Naive thymus-derived CD4-positive, alpha-beta T cell (primary cell): ENCODE data around the gene CDC6. TPM values are rescaled to one million over a fixed set of nuclear protein-coding genes. Genes with fewer than 3 reads are reported as not detected.
A peak's percentile ranks its signal among the peaks of the same experiment; 100 is the strongest.
"Not testable (repeated sequence)": the region's sequence is repeated elsewhere in the genome, so short reads cannot be mapped to it uniquely, and the experiment has no call there.

Experiments
- ATAC-seq: fragments of 150-1000 bp; cut with Tn5 transposase; 2 replicates; pipeline ENCODE4 v1.10.0; 2021; ENCODE audit warnings: mild to moderate bottlenecking, moderate library complexity
- CTCF ChIA-PET: fragments of 350-600 bp; sonication (Branson Sonifier 250); formaldehyde crosslinking; loops from one replicate; lab custom pipeline; 2021; ENCODE audit warnings: antibody characterized with exemption; lab: Charles Lee
- POLR2A ChIA-PET: fragments of 350-600 bp; sonication (Branson Sonifier 250); formaldehyde crosslinking; loops from one replicate; lab custom pipeline; 2021; ENCODE audit warnings: antibody characterized with exemption, inconsistent platforms; lab: Charles Lee
- DNase-seq, 9 donors: peaks; one replicate each; pipeline versions ENCODE4 v3.0.0 to v3.0.0-alpha.2; 2020 to 2022; ENCODE audit warnings: mixed read lengths in 1 of 9
- H3K27ac ChIP-seq: one replicate; pipeline ENCODE4 v1.7.0; 2013; ENCODE audit warnings: mild to moderate bottlenecking, low read depth, low read length, moderate library complexity
- H3K27me3 ChIP-seq, 2 donors: one replicate each; pipeline ENCODE4 v1.7.0; 2013; ENCODE audit warnings: low read length in 2 of 2, mild to moderate bottlenecking in 2 of 2, moderate library complexity in 2 of 2; ENCODE audit not compliant: control insufficient read depth in 2 of 2, insufficient read depth in 2 of 2
- H3K36me3 ChIP-seq, 3 experiments: 1 replicate in 2 of 3; 2 replicates in 1 of 3; pipeline ENCODE4 v1.7.0; 2013; ENCODE audit warnings: low read length in 3 of 3, mild to moderate bottlenecking in 3 of 3, moderate library complexity in 1 of 3; ENCODE audit not compliant: insufficient read depth in 3 of 3, control insufficient read depth in 2 of 3
- H3K4me1 ChIP-seq, 2 donors: one replicate each; pipeline ENCODE4 v1.7.0; 2013; ENCODE audit warnings: low read length in 2 of 2, mild to moderate bottlenecking in 2 of 2, moderate library complexity in 1 of 2; ENCODE audit not compliant: control insufficient read depth in 2 of 2, insufficient read depth in 2 of 2
- H3K4me3 ChIP-seq: 2 replicates; pipeline ENCODE4 v1.7.0; 2013; ENCODE audit warnings: mild to moderate bottlenecking, low read length
- H3K9me3 ChIP-seq, 3 experiments: 1 replicate in 2 of 3; 2 replicates in 1 of 3; pipeline ENCODE4 v1.7.0; 2013; ENCODE audit warnings: low read length in 3 of 3; ENCODE audit not compliant: control insufficient read depth in 2 of 3
- H3K27ac Mint-ChIP-seq, 9 donors: one replicate each; pipeline ENCODE4 v1.8.0; 2020 to 2022; ENCODE audit warnings: mixed read lengths in 9 of 9, mild to moderate bottlenecking in 8 of 9, moderate library complexity in 5 of 9, inconsistent platforms in 2 of 9
- H3K27me3 Mint-ChIP-seq, 5 donors: one replicate each; pipeline ENCODE4 v1.8.0; 2021 to 2022; ENCODE audit warnings: mixed read lengths in 5 of 5, mild to moderate bottlenecking in 1 of 5
- H3K36me3 Mint-ChIP-seq, 5 donors: one replicate each; pipeline ENCODE4 v1.8.0; 2020 to 2022; ENCODE audit warnings: mixed read lengths in 5 of 5, mild to moderate bottlenecking in 3 of 5, inconsistent platforms in 1 of 5
- H3K4me1 Mint-ChIP-seq, 7 donors: one replicate each; pipeline ENCODE4 v1.8.0; 2020 to 2022; ENCODE audit warnings: mixed read lengths in 7 of 7, mild to moderate bottlenecking in 3 of 7, inconsistent platforms in 1 of 7
- H3K4me3 Mint-ChIP-seq, 10 donors: one replicate each; pipeline ENCODE4 v1.8.0; 2020 to 2022; ENCODE audit warnings: mild to moderate bottlenecking in 10 of 10, mixed read lengths in 10 of 10, moderate library complexity in 6 of 10, inconsistent platforms in 2 of 10
- H3K9me3 Mint-ChIP-seq, 11 donors: one replicate each; pipeline ENCODE4 v1.8.0; 2020 to 2022; ENCODE audit warnings: mixed read lengths in 11 of 11, mild to moderate bottlenecking in 4 of 11, inconsistent platforms in 1 of 11, moderate library complexity in 1 of 11
- intact Hi-C, 2 donors: fragments of 100-400 bp; cut with micrococcal nuclease; formaldehyde crosslinking; loops; one replicate each; pipeline ENCODE4 v1.15.1; 2023
- polyA plus RNA-seq, 2 donors: library from polyadenylated mRNA; unstranded; fragments of 300-500 nt; fragmentation: Illumina TruSeq; gene quantifications; one replicate each; pipeline ENCODE4 v1.2.3, GENCODE V29; 2021
- total RNA-seq, 6 experiments: library from RNA in 5 of 6; stranded (reverse) in 5 of 6; gene quantifications; 1 replicate in 5 of 6; 2 replicates in 1 of 6; pipeline ENCODE4 v1.2.3 and lab custom pipeline; 2021 to 2026

The CDC6 gene
- total and polyA plus RNA-seq, 7 experiments from 2014 or later, result 0.09 to 73.6 (median 0.67) TPM

DNA sequence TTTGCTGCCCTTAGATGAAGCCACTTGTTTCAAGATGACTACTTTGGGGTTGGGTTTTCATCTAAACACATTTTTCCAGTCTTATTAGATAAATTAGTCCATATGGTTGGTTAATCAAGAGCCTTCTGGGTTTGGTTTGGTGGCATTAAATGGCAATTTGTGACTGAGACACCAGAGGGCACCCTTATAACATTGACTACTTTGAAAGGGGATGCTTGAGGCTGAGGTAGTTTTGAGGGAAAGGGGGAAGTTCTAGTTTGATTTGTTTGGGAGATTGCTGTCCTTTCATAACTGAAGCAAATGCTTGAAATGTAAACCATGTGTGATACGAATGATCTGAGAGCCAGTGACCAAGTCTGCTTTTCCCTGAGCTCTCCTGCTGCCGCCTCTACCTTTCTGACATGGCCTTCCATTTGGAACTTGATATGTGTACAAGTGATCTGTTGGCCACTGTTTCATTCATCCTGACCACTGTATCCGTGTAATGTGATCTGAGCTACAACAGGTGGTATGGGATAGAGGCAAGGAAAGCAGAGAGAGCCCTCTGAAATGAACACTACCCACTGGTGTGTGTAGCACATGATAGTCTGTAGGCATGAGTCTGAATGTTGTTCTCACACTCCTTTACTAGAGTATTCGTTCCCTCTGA is 15.5 kb downstream of the CDC6 start:
- Mint-ChIP-seq H3K4me1 (peaks cover 11 to 21% (median 15%) of the 10 kb centered on the region in 7 donors), H3K9me3 (peaks cover 0 to 2% (median 0%) of the 10 kb centered on the region in 11 donors), H3K36me3 (peaks cover 0 to 12% (median 0%) of the 10 kb centered on the region in 5 donors), H3K27me3 (no peaks in the 10 kb centered on the region), H3K4me3 (peak overlapping the region in 2 of 10 donors; percentile 8 to 44), H3K27ac (peak overlapping the region in 7 of 9 donors; percentile 3 to 34 (median 19))
- no peak overlapping the region for H3K27ac ChIP-seq
- ChIA-PET CTCF (interaction anchor here (0.8 to 7.3 kb wide), 21 partner anchors 10 to 236 kb away, joined by 3 to 233 read pairs (median 6); partner anchors contain the start of gene IGFBP4), POLR2A (interaction anchor here (1.1 to 28.4 kb wide), 3 partner anchors 29 to 98 kb away, joined by 3 to 742 read pairs (median 35); no protein-coding TSS in a partner anchor)
- no peak overlapping the region for H3K4me3 ChIP-seq
- no peaks in the 10 kb centered on the region for H3K27me3 ChIP-seq
- DNase-seq, result peak in 7 of 9 donors; percentile 43 to 70 (median 64)
- peak; percentile 86 for ATAC-seq
- intact Hi-C loops, result loop anchor here (1.0 kb wide), 5 partner anchors 15 to 230 kb away; no protein-coding TSS in a partner anchor
- H3K4me1 ChIP-seq, result peaks cover 13 to 28% of the 10 kb centered on the region in 2 donors
- no peaks in the 10 kb centered on the region for H3K9me3 ChIP-seq
- H3K36me3 ChIP-seq, result no peaks in the 10 kb centered on the region

DNA sequence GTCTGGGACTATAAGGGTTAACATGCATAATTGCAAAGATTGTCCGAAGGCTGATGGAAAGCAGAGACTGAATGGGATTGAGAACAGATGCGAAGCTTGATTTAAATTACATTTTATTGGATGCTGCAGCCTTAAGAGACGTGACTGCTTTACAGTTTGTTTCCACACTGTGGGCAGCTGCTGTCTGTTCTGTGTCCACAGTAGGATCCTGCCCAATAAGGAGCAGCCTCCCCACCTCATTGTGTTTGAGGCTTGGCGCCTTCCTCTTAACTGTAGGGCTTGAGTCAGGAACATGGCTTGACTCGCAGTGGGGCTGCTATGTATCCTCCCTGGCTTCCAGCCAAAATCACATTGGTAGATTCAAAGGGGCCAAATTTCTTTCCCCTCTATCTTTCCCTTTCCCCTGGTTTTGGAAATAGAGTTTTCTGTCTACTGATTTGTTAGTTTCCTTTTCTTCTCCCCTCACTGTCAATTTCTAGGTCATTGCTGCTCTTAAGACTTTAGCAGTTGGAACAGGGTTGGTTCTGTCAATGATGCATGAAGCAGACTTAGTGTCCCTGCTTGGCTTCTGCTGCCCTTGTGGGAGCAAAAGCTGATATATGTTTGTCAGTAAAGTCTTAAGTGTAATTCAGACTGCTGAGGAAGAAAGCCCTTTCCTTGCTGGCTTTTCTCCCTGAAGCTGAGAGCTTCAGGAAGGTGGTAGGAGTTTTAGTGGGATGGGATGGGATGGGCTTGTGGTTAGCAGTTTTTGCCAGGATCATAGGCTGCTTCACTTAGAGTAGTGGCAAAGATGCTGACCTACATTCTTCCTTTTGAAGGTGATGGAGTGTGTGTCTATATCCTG is 16.3 kb downstream of the CDC6 start:
- Mint-ChIP-seq H3K4me3 (no peak overlapping the region), H3K36me3 (peaks cover 0 to 12% (median 0%) of the 10 kb centered on the region in 5 donors), H3K4me1 (peaks cover 11 to 16% (median 15%) of the 10 kb centered on the region in 7 donors), H3K27me3 (no peaks in the 10 kb centered on the region), H3K9me3 (peaks cover 0 to 2% (median 0%) of the 10 kb centered on the region in 11 donors), H3K27ac (peak overlapping the region in 5 of 9 donors; percentile 16 to 42 (median 20))
- no peak for DNase-seq
- H3K9me3 ChIP-seq, result no peaks in the 10 kb centered on the region
- no peak for ATAC-seq
- no peaks in the 10 kb centered on the region for H3K36me3 ChIP-seq
- intact Hi-C loops, result loop anchor here (1.0 kb wide), 5 partner anchors 14 to 229 kb away; no protein-coding TSS in a partner anchor
- ChIA-PET POLR2A (interaction anchor here (1.1 to 28.4 kb wide), 3 partner anchors 28 to 256 kb away, joined by 3 to 742 read pairs (median 35); no protein-coding TSS in a partner anchor), CTCF (interaction anchor here (0.8 to 7.3 kb wide), 21 partner anchors 11 to 236 kb away, joined by 3 to 233 read pairs (median 6); partner anchors contain the start of gene IGFBP4)
- H3K27me3 ChIP-seq, result no peaks in the 10 kb centered on the region
- peaks cover 21 to 36% of the 10 kb centered on the region in 2 donors for H3K4me1 ChIP-seq
- H3K4me3 ChIP-seq, result no peak overlapping the region
- no peak overlapping the region for H3K27ac ChIP-seq

DNA sequence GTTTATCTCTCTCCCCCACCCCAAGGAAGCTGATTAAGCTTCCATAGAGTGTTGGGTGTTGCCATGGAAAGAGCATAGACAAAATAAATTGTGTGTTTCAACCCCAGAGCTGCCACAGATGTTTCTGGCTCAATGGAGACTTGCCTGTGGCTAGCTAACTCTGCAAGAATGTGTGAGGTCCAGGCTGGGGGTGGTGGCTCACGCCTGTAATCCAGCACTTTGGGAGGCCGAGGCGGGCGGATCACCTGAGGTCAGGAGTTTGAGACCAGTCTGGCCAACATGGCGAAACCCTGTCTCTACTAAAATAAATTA is 16.8 kb downstream of the CDC6 start:
- H3K9me3 ChIP-seq, H3K27me3 Mint-ChIP-seq, DNase-seq, H3K4me3 ChIP-seq, H3K27ac Mint-ChIP-seq, H3K4me3 Mint-ChIP-seq, H3K36me3 ChIP-seq, ATAC-seq, H3K27me3 ChIP-seq, H3K9me3 Mint-ChIP-seq, intact Hi-C loops, H3K27ac ChIP-seq: not testable (repeated sequence)
- peaks cover 25 to 42% of the 10 kb centered on the region in 2 donors for H3K4me1 ChIP-seq
- ChIA-PET CTCF (interaction anchor here (1.0 to 7.3 kb wide), 12 partner anchors 11 to 228 kb away, joined by 3 to 233 read pairs (median 8); no protein-coding TSS in a partner anchor), POLR2A (interaction anchor here (1.1 to 28.4 kb wide), 3 partner anchors 27 to 256 kb away, joined by 3 to 742 read pairs (median 35); no protein-coding TSS in a partner anchor)
- peaks cover 13 to 19% (median 15%) of the 10 kb centered on the region in 7 donors for H3K4me1 Mint-ChIP-seq
- H3K36me3 Mint-ChIP-seq, result peaks cover 0 to 10% (median 0%) of the 10 kb centered on the region in 5 donors

DNA sequence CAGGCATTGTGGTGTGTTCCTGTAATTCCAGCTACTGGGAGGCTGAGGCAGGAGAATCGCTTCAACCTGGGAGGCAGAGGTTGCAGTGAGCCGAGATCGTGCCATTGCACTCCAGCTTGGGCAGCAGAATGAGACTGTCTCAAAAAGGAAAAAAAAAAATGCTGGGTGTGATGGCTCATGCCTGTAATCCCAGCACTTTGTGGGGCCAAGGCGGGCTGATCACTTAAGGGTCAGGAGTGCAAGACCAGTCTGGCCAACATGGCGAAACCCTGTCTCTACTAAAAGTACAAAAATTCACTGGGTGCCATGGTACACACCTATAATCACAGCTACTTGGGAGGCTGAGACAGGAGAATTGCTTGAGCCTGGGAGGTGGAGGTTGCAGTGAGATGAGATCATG is 17.2 kb downstream of the CDC6 start:
- peaks cover 0 to 10% (median 0%) of the 10 kb centered on the region in 5 donors for H3K36me3 Mint-ChIP-seq
- intact Hi-C loops, H3K4me3 Mint-ChIP-seq, H3K27me3 Mint-ChIP-seq, ATAC-seq, H3K36me3 ChIP-seq, H3K27ac Mint-ChIP-seq, H3K27me3 ChIP-seq, DNase-seq, H3K9me3 Mint-ChIP-seq, H3K27ac ChIP-seq, H3K9me3 ChIP-seq, H3K4me3 ChIP-seq: not testable (repeated sequence)
- POLR2A ChIA-PET, result interaction anchor here (0.7 to 28.4 kb wide), 4 partner anchors 27 to 255 kb away, joined by 3 to 742 read pairs (median 19); no protein-coding TSS in a partner anchor
- CTCF ChIA-PET, result interaction anchor here (0.7 to 7.3 kb wide), 12 partner anchors 10 to 263 kb away, joined by 3 to 233 read pairs (median 6); no protein-coding TSS in a partner anchor
- peaks cover 29 to 42% of the 10 kb centered on the region in 2 donors for H3K4me1 ChIP-seq
- H3K4me1 Mint-ChIP-seq, result peaks cover 13 to 23% (median 16%) of the 10 kb centered on the region in 7 donors

DNA sequence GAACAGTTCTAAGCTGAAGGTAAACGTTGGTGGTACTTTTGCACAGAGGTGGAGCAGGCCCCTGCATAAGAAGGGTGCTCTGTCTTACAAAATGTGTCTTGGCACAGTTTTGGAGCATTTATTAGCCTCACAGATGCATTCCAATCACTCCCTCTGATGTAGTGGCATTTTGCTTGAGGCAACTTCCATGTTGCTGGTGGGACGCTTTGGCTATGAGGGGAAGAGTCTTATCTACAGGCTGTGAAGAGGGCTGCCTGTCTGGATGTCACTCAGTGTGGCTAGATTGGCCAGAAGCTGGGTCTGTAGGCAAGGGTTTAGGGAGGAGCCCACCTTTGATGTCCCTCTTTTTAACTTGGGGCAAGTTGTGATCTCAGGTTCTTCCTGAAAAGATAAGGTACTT is 18.7 kb downstream of the CDC6 start:
- intact Hi-C loops, result no loop called here
- Mint-ChIP-seq H3K4me1 (peaks cover 13 to 31% (median 21%) of the 10 kb centered on the region in 7 donors), H3K27me3 (no peaks in the 10 kb centered on the region), H3K27ac (peak overlapping the region in 2 of 9 donors; percentile 23 to 36), H3K36me3 (peaks cover 0 to 5% (median 0%) of the 10 kb centered on the region in 5 donors), H3K9me3 (peaks cover 0 to 2% (median 0%) of the 10 kb centered on the region in 11 donors), H3K4me3 (peak overlapping the region in 2 of 10 donors; percentile 33 to 45)
- CTCF ChIA-PET, result interaction anchor here (0.6 to 7.3 kb wide), 9 partner anchors 16 to 309 kb away, joined by 3 to 233 read pairs (median 10); no protein-coding TSS in a partner anchor
- Histone ChIP-seq H3K36me3 (no peaks in the 10 kb centered on the region), H3K27ac (no peak overlapping the region), H3K9me3 (no peaks in the 10 kb centered on the region), H3K27me3 (no peaks in the 10 kb centered on the region), H3K4me3 (no peak overlapping the region), H3K4me1 (peaks cover 42 to 44% of the 10 kb centered on the region in 2 donors)
- no peak for ATAC-seq
- no peak for DNase-seq
- POLR2A ChIA-PET, result interaction anchor here (1.0 to 28.4 kb wide), 5 partner anchors 26 to 280 kb away, joined by 3 to 742 read pairs (median 7); no protein-coding TSS in a partner anchor
